ENCODE results near the gene VWA3B.

GRCh38 chr2:98335271-98335670, 248.3 kb downstream of the VWA3B start:
- no peak for TF ChIP-seq CTCF (conservative IDR thresholded peaks at IDR 0.05)
- TF ChIP-seq ZFX (IDR thresholded peaks at IDR 0.05), result no peak
